GM18511 (cell line): ENCODE data around the gene TRPM1.

ENCODE experiments used
- ATAC-seq: cut with Tn5 transposase; IDR thresholded peaks from one replicate; pipeline ENCODE4 v1.9.1; 2021; ENCODE audit warnings: mild to moderate bottlenecking, moderate library complexity; ENCODE audit not compliant: unreplicated experiment

Gene TRPM1

GRCh38 chr15:31049682-31050615, 51.6 kb downstream of the TRPM1 start:
- ATAC-seq = no peak

GRCh38 chr15:31049111-31049510, 52.4 kb downstream of the TRPM1 start:
- ATAC-seq = no peak

- ATAC-seq = no peak
These were observed 54.1 kb downstream of the TRPM1 start for GRCh38 chr15:31047437-31047836.

GRCh38 chr15:31046759-31047359, 54.7 kb downstream of the TRPM1 start:
- ATAC-seq = no peak

- no peak for ATAC-seq
These were observed 55.9 kb downstream of the TRPM1 start for GRCh38 chr15:31045606-31046005.

GRCh38 chr15:31042751-31043150, 58.8 kb downstream of the TRPM1 start:
- ATAC-seq = no peak

GRCh38 chr15:31041610-31042009, 59.9 kb downstream of the TRPM1 start:
- ATAC-seq = no peak

- no peak for ATAC-seq
These were observed 60.9 kb downstream of the TRPM1 start for GRCh38 chr15:31040611-31041010.

- ATAC-seq = no peak
These were observed 61.6 kb downstream of the TRPM1 start for GRCh38 chr15:31039961-31040360.

GRCh38 chr15:31037731-31038477, 63.6 kb downstream of the TRPM1 start:
- ATAC-seq = no peak

- no peak for ATAC-seq
These were observed 64.7 kb downstream of the TRPM1 start for GRCh38 chr15:31036783-31037182.

GRCh38 chr15:31035610-31036009, 65.9 kb downstream of the TRPM1 start:
- ATAC-seq = no peak

- no peak for ATAC-seq
These were observed 67.4 kb downstream of the TRPM1 start for GRCh38 chr15:31034152-31034551.

- no peak for ATAC-seq
These were observed 68.6 kb downstream of the TRPM1 start for GRCh38 chr15:31032961-31033371.

- peak; percentile 98 for ATAC-seq
These were observed 70.0 kb downstream of the TRPM1 start for GRCh38 chr15:31031471-31032067.

GRCh38 chr15:31027910-31028578, 73.5 kb downstream of the TRPM1 start:
- no peak for ATAC-seq

- ATAC-seq = no peak
These were observed 75.5 kb downstream of the TRPM1 start for GRCh38 chr15:31025996-31026395.

- ATAC-seq = no peak
These were observed 76.5 kb downstream of the TRPM1 start for GRCh38 chr15:31024979-31025378.

GRCh38 chr15:31024330-31024729, 77.2 kb downstream of the TRPM1 start:
- ATAC-seq = no peak

- ATAC-seq = no peak
These were observed 77.7 kb downstream of the TRPM1 start for GRCh38 chr15:31023841-31024240.
